Stimulated activated naive CD4-positive, alpha-beta T cell (primary cell): ENCODE measurements around the gene DNAJC12.
"Not testable (repeated sequence)": the region's sequence is repeated elsewhere in the genome, so short reads cannot be mapped to it uniquely, and the experiment has no call there.

Source experiments
- DNase-seq, 6 experiments: peaks; one replicate each; lab custom pipeline; 2025; lab: John Stamatoyannopoulos, UW

DNAJC12 gene

GRCh38 chr10:67763499-67764011 lies 74.4 kb downstream of the DNAJC12 start:
- peak; percentile 71 to 93 (median 81) for DNase-seq

DNA sequence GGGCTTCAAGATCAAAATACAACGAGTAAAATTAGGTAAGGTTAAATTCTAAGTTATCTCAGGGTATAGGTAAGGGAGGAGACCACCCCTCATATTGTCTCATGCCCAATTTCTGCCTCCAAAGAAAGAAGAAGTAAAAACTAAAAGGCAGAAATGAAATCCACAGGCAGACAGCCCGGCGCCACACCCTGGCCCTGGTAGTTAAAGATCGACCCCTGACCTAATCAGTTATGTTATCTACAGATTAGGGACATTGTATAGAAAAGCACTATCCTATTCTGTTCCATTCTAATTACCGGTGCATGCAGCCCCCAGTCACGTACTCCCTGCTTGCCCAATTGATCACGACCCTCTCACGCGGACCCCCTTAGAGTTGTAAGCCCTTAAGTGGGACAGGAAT lies 75.4 kb downstream of the DNAJC12 start:
- not testable (repeated sequence) for DNase-seq

- DNase-seq: no peak
Observed at GRCh38 chr10:67760272-67760671, 77.7 kb downstream of the DNAJC12 start.
